Measurements from ENCODE around the gene OR4F15. TPM values are rescaled to one million over a fixed set of nuclear protein-coding genes. Genes with fewer than 3 reads are reported as not detected.
"Not testable (repeated sequence)": the region's sequence is repeated elsewhere in the genome, so short reads cannot be mapped to it uniquely, and the experiment has no call there.

Gene OR4F15, protein sequence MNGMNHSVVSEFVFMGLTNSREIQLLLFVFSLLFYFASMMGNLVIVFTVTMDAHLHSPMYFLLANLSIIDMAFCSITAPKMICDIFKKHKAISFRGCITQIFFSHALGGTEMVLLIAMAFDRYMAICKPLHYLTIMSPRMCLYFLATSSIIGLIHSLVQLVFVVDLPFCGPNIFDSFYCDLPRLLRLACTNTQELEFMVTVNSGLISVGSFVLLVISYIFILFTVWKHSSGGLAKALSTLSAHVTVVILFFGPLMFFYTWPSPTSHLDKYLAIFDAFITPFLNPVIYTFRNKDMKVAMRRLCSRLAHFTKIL
- not detected for total RNA-seq

GRCh38 chr15:101811902-101812301, at the start of gene OR4F15:
TSS of gene OR4F15 (plus strand) at chr15:101812202. CDS start at chr15:101818187, 5,985 bp downstream.
- no peak for DNase-seq

DNA sequence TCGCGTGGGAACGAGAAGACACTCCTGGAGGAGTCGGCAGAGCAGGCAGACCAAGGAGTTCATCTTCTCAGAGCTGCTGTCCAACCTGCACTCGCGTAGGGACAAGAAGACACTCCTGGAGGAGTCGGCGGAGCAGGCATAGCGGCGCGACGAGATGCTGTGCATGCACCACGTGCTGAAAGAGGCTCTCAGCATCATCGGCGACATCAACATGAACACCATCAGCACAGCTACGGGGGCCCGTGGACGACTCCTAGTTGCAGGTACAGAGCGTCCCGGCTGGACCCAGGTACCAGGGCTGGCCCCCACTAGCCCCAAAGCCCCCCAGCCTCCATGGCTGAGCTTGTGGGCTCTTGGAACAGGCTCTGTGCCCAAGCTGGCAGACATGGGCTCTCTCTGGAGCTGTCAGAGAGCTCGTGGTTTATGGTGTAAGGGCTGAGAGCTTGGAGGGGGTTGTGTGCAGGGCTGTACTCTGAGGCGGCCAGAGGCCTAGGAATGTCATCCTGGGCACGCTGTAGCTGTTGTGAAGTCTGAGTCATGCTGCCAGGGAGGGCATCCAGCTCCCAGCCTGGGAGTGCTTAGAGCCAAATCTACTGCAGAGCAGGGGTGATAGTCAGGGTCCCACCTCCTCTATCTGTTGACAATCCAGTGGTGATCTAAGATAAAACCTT, 47.2 kb upstream of the OR4F15 start:
- not testable (repeated sequence) for DNase-seq

- not testable (repeated sequence) for DNase-seq
Observed at GRCh38 chr15:101765340-101765671, 46.7 kb upstream of the OR4F15 start.

DNA sequence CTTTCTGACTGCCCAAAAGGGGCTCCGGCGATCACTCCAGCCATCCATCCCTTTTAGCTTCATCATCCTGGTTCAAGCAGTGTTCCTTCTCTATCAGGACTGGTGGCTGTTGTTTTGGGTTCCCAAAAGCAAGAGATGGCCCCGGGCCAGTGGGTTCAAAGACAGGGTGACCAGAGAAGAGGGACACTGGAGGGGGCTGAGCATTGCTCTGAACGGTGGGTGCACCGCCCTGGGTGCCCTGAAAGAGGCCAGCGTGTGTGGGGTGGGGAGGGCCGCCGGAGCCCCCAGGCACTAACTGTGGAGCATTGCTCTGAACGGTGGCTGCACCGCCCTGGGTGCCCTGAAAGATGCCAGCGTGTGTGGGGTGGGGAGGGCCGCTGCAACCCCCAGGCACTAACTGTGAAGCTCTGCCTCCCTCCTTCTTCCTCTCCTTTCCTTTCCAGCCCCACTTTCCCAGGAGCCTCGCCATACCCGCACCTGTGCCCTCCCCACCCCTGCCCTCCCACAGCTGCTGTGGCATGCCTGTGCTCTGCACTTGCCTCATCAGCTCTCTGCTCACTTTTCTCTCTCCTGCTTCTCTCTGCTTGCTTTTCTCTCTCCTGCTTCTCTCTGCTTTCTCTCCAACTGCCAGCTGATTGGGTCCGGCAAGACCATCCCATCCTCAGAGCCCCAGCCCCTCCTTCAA, 46.1 kb upstream of the OR4F15 start:
- DNase-seq = no peak

DNA sequence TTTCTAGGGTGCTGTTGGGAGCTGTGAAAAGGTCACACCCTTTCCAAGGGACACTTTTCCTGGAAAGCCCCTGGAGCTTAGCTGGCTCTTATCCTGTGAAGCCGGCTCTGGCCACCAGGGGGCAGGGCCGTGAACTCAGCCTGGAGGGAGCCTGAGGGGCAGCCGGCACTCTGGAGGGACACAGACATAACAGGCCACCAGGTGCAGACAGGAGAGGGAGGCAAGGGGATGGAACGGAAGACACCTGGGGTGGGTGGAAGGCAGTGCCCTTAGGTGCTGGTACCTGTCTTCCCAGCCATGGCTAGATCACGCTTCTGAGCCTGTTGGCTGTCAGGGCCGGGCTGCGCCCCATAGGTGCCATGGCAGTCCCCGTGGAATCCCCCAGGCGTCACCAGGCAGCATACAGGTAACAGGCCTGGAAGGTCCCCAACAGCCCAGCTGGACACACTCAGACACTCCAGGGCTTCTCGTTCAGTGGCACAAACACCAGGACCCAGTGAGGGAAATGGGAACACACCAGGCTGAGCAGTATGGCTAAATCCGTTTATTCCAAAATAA, 44.8 kb upstream of the OR4F15 start:
- not testable (repeated sequence) for DNase-seq

- no peak for DNase-seq
Observed at GRCh38 chr15:101772921-101773320, 39.1 kb upstream of the OR4F15 start.

DNA sequence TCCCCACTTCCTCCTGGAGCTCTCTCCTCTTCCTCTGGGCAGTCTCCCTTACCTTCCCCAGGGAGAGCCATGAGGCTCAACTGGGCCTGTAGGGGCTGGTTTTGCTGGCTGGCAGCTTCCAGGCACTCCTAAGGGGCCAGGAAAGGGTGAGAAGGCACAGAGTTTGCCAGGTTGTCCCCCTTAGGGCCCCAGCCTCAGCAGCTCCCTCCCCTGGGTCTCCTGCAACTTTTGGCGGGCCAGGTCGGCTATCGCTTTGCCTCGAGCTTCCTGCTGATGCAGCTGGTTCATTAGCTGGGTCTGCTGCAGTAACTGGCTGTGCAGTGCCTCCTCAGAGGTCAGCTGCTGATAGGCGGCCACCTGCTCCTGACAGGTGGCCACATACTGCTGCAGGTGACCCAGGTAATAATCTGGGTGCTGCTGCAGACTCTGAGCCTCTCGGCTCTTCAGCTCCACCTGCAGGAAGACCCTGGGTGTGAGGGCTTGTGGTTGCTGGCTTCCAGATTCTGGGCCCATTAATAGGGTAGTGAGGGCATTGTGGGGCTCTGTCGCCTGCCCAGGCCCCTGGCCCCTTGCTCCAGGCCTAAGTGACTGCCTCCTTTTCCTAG, 38.4 kb upstream of the OR4F15 start:
- DNase-seq = no peak

DNA sequence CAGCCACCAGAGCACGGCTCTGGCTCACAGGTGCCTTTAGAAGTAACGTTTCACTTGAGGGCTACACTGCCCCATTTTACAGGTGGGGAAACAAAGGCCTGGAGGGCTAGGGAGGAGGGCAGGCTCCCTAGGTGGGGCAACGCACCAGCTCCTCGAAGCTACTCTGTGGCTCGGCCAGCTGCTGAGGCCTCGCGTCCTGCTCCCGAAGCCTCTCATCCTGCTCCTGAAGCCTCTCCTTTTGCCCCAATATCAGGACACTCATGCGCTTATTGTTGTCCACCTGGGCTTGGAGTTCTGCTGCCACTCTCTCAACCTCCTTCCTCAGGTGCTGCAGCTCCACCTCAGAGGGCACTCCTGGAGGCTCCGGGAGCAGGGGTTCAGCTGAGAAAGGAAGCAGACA, 36.9 kb upstream of the OR4F15 start:
- DNase-seq = no peak

DNA sequence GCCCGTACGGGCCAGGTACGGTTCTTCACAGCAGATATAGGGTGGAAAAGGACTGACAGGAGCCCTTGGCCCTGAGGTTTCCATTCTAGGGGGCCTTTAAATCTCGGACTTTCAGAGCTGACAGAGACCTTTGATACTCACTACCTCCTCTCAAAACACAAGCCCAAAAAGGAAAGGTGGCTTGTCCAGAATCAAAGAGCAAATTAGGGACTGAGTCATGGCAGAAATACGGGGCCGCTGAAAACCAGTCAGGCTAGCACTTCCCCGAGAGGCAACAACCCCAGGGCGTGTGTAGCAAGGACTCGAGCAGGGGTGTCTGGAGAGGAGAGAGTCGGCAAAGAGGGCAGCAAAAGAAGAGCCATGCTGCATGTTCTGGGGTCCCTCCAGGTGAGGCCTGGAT, 33.4 kb upstream of the OR4F15 start:
- DNase-seq = not testable (repeated sequence)

GRCh38 chr15:101780225-101780624, 31.8 kb upstream of the OR4F15 start:
- DNase-seq = peak; percentile 61

GRCh38 chr15:101781928-101782327, 30.1 kb upstream of the OR4F15 start:
- DNase-seq = no peak

DNA sequence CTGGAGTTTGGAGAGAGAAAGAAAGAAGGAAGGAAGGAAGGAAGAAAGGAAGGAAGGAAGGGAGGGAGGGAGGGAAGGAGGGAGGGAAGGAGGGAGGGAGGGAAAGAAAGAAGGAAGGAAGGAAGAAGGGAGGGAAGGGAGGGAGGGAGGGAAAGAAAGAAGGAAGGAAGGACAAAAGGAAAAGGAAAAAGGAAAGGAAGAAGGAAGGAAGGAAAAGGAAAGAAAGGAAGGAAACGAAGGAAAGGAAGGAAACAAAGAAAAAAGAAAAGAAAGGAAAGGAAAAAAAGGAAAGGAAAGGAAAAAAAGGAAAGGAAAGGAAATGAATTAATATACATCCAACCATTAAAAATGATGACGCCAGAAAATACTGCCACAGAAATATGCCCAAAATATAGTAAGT, 27.4 kb upstream of the OR4F15 start:
- no peak for DNase-seq

DNA sequence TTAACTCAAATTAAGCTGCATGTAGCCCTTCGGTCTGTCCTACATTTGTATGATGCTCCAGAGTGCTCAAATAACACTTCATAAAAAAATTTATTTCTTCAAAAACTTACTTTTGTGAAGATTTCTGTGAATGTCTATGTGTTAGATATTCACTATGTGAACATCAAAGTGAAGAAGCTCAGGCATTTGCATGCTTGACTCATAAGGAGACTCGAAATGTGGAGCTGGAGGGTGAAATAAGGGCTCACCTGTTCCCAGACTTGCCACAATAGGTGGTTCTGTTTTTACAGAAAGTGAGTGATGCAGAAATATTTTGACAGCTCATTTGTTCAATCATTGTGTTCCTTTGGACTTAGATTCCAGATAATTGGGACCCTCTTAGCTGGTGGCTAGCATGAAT, 25.6 kb upstream of the OR4F15 start:
- DNase-seq = not testable (repeated sequence)

DNA sequence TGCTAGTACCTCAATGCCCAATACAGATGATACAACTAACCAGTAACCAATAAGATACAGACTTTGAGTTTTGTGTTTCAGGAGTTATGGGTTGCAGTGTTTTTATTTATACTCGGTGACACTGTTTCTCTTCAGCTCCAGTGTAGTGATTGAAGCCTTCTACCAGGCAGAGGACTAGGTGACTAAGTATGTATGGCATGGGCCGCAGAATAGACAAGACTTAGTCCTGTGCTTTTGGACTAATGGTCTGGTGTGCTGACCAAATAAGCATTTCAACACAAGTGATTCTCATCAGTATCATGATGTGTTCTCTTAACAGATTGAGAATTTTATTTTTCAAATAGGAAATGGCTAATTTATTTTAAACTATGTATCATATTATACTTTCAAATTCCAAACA, 24.0 kb upstream of the OR4F15 start:
- DNase-seq = not testable (repeated sequence)

GRCh38 chr15:101788503-101789269, 23.3 kb upstream of the OR4F15 start:
- DNase-seq = not testable (repeated sequence)

- not testable (repeated sequence) for DNase-seq
Observed at GRCh38 chr15:101790748-101791147, 21.3 kb upstream of the OR4F15 start.

DNA sequence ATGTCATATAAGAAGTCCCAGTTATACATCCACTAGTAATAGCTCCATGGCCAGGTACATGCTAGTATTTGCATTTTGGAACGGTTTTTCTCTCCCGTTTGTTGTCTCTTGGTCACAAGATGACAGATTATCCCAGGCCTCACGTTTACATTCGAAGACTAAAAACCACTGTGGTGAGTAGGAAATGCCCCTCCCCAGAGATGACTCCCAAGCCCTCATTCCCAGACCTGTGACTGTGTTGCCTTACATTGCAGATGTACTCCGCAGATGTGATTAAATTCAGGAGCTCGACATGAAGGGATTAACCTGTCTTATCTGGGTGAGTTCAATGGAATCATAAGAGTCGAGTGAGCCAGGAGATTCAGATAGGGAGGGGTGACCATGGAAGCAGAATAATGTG, 18.0 kb upstream of the OR4F15 start:
- DNase-seq = not testable (repeated sequence)

GRCh38 chr15:101795455-101795854, 16.5 kb upstream of the OR4F15 start:
- no peak for DNase-seq

- no peak for DNase-seq
Observed at GRCh38 chr15:101799665-101800064, 12.3 kb upstream of the OR4F15 start.

- no peak for DNase-seq
Observed at GRCh38 chr15:101801048-101801447, 11.0 kb upstream of the OR4F15 start.

DNA sequence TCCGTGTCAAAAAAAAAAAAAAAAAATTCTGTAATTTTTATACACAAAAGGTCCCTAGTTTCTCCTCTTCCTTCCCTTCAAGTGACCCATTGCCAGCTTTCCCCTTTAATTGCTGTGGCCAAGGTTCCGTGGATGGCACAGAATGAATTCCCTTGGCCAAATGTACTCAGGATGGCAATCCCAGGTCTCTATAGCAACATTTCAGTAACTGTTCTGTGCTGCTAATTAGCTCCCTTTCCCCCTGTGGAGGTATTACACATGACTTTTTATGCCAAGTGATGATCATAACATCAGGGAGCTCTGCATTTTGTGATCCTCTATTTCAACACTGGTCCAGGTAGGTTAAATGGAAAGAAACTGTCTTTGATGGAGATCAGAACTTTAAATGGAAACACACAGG, 8.8 kb upstream of the OR4F15 start, which contains the start of gene OR4F6:
TSS of gene OR4F6 (plus strand) at position 301 of the 400 bp plus-strand sequence. CDS start 2,211 bp downstream, outside the sequence.
- DNase-seq = no peak

- DNase-seq = no peak
Observed at GRCh38 chr15:101803676-101804075, 8.3 kb upstream of the OR4F15 start.
